ENCODE data around the gene CACUL1. TPM values are rescaled to one million over a fixed set of nuclear protein-coding genes. Genes with fewer than 3 reads are reported as not detected.

The CACUL1 gene
- total RNA-seq, 2 donors from 2014 or later: 23.7 to 38.1 TPM

DNA sequence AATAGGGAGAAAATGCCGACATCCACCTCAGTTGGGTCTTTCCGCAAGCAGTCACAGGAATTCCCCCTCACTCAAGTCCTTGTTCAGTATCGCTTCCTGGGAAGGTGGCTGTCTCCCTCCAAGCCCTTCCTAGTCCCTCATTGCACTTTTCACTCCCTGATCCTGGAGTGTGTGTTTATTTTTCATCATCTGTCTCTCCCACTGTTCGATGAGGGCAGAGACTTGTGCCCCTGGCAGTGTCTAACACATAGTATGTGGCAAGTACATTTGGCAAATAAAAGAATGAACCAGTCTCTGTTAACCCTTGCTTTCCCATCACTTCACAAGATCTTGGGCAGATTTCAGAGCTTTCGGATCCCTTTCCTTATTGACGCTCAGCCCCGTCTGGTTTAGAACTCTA lies 24.0 kb upstream of the CACUL1 start:
- TF ChIP-seq, protein P1, sequence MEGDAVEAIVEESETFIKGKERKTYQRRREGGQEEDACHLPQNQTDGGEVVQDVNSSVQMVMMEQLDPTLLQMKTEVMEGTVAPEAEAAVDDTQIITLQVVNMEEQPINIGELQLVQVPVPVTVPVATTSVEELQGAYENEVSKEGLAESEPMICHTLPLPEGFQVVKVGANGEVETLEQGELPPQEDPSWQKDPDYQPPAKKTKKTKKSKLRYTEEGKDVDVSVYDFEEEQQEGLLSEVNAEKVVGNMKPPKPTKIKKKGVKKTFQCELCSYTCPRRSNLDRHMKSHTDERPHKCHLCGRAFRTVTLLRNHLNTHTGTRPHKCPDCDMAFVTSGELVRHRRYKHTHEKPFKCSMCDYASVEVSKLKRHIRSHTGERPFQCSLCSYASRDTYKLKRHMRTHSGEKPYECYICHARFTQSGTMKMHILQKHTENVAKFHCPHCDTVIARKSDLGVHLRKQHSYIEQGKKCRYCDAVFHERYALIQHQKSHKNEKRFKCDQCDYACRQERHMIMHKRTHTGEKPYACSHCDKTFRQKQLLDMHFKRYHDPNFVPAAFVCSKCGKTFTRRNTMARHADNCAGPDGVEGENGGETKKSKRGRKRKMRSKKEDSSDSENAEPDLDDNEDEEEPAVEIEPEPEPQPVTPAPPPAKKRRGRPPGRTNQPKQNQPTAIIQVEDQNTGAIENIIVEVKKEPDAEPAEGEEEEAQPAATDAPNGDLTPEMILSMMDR (IDR thresholded peaks at IDR 0.05): no peak
- TF ChIP-seq POLR2AphosphoS5 (IDR thresholded peaks at IDR 0.05): no peak
- WGBS: 68% methylated on average over 7 of the region's 7 CpGs
- no peak for DNase-seq (ENCODE audit: low spot score)

DNA sequence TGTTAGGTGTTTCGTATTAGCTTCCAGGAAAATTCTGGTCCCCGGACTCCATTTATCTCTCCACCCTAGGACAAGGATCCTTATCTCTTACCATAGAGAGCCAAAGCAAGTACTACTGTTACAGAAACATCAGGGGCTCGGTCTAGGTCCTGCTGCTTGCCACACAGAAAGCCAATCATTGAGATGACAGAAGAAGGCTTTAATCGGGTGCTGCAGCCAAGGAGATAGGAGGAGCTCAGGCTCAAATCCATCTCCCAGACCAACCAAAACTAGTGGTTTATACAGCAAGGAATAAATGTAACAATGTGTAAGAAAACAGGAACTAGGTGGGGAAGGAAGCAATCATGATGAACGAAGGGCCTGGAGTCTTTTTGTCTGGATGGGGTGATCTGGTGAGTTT lies 22.2 kb upstream of the CACUL1 start:
- Histone ChIP-seq H3K36me3 (no peaks in the 10 kb centered on the region), H3K4me1 (replicated peaks) (no peaks in the 10 kb centered on the region), H3K4me3 (no peak overlapping the region), H3K27me3 (replicated peaks; ENCODE audit: insufficient read depth) (no peaks in the 10 kb centered on the region), H3K27ac (no peak overlapping the region), H3K9me3 (no peaks in the 10 kb centered on the region)
- WGBS: 80% methylated on average over 5 of the region's 5 CpGs
- no peak for DNase-seq (ENCODE audit: low spot score)
- intact Hi-C loops (cut with DNase I): no loop called here
- TF ChIP-seq POLR2A (IDR thresholded peaks at IDR 0.05) (no peak), POLR2AphosphoS5 (IDR thresholded peaks at IDR 0.05) (no peak)
- TF ChIP-seq, protein P1 (IDR thresholded peaks at IDR 0.05): no peak

More for the DNA sequence above, 24.0 kb upstream of the CACUL1 start:
- Histone ChIP-seq H3K36me3 (no peaks in the 10 kb centered on the region), H3K4me1 (replicated peaks) (no peaks in the 10 kb centered on the region), H3K27me3 (replicated peaks; ENCODE audit: insufficient read depth) (no peaks in the 10 kb centered on the region), H3K9me3 (no peaks in the 10 kb centered on the region), H3K4me3 (no peak overlapping the region), H3K27ac (no peak overlapping the region)
- intact Hi-C loops (cut with DNase I): no loop called here

- intact Hi-C loops (cut with DNase I): no loop called here
- Histone ChIP-seq H3K36me3 (no peaks in the 10 kb centered on the region), H3K4me3 (no peak overlapping the region), H3K9me3 (no peaks in the 10 kb centered on the region), H3K27me3 (replicated peaks; ENCODE audit: insufficient read depth) (no peaks in the 10 kb centered on the region), H3K4me1 (replicated peaks) (no peaks in the 10 kb centered on the region), H3K27ac (no peak overlapping the region)
- no peak for DNase-seq (ENCODE audit: low spot score)
- 96% methylated on average over 3 of the region's 3 CpGs for WGBS
- TF ChIP-seq, protein P1 (IDR thresholded peaks at IDR 0.05): no peak
- TF ChIP-seq POLR2A (IDR thresholded peaks at IDR 0.05): no peak
- no peak for TF ChIP-seq POLR2AphosphoS5 (IDR thresholded peaks at IDR 0.05)
Measured at GRCh38 chr10:118776033-118776432, 21.3 kb upstream of the CACUL1 start.

GRCh38 chr10:118775478-118775877 lies 20.7 kb upstream of the CACUL1 start:
- intact Hi-C loops (cut with DNase I): no loop called here
- Histone ChIP-seq H3K27ac (no peak overlapping the region), H3K36me3 (no peaks in the 10 kb centered on the region), H3K9me3 (no peaks in the 10 kb centered on the region), H3K27me3 (replicated peaks; ENCODE audit: insufficient read depth) (no peaks in the 10 kb centered on the region), H3K4me1 (replicated peaks) (no peaks in the 10 kb centered on the region), H3K4me3 (no peak overlapping the region)
- TF ChIP-seq, protein P1 (IDR thresholded peaks at IDR 0.05): no peak
- TF ChIP-seq POLR2AphosphoS5 (IDR thresholded peaks at IDR 0.05) (no peak), POLR2A (IDR thresholded peaks at IDR 0.05) (no peak)
- DNase-seq (ENCODE audit: low spot score): no peak
- 83% methylated on average over 7 of the region's 7 CpGs for WGBS

- H3K9me3 ChIP-seq: no peaks in the 10 kb centered on the region
- intact Hi-C loops (cut with DNase I): no loop called here
- 70% methylated on average over 4 of the region's 4 CpGs for WGBS
- H3K36me3 ChIP-seq: no peaks in the 10 kb centered on the region
- H3K4me3 ChIP-seq: no peak overlapping the region
- no peaks in the 10 kb centered on the region for H3K27me3 ChIP-seq (replicated peaks; ENCODE audit: insufficient read depth)
- TF ChIP-seq, protein P1 (IDR thresholded peaks at IDR 0.05): no peak
- TF ChIP-seq POLR2A (IDR thresholded peaks at IDR 0.05): no peak
- TF ChIP-seq POLR2AphosphoS5 (IDR thresholded peaks at IDR 0.05): no peak
- H3K4me1 ChIP-seq (replicated peaks): no peaks in the 10 kb centered on the region
- no peak for DNase-seq (ENCODE audit: low spot score)
- no peak overlapping the region for H3K27ac ChIP-seq
Measured at GRCh38 chr10:118773041-118773440, 18.3 kb upstream of the CACUL1 start.

All from prostate gland (tissue), 2 donors.